Measurements from ENCODE around the gene NKAIN1. TPM values are rescaled to one million over a fixed set of nuclear protein-coding genes. Genes with fewer than 3 reads are reported as not detected.
A peak's percentile ranks its signal among the peaks of the same experiment; 100 is the strongest.
"Not testable (repeated sequence)": the region's sequence is repeated elsewhere in the genome, so short reads cannot be mapped to it uniquely, and the experiment has no call there.

Gene NKAIN1
- total RNA-seq, 1 donor from 2014 or later: 17.1 TPM

DNA sequence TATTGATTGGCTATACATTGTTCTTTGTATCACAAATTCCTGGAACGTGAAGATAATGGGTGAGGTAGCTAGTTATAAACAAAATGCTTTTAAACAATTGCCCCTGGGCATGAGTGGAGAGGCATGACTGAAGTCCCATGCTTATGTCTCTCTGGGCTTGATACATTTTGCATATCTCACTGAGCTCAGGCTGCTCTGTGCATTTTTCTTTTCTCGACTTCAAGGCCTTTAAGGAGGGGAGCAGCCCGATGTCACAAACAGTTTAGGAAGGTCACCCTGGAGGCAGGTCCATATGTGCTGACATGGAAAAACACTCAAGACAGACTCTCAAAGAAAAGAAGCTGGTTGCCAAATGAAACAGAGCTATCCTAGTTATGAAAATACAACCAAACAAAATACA lies 94.0 kb downstream of the NKAIN1 start:
- H3K36me3 Mint-ChIP-seq: no peaks in the 10 kb centered on the region
- H3K27me3 Mint-ChIP-seq: no peaks in the 10 kb centered on the region
- H3K27ac Mint-ChIP-seq: peak overlapping the region; percentile 63
- TF ChIP-seq, protein P1, sequence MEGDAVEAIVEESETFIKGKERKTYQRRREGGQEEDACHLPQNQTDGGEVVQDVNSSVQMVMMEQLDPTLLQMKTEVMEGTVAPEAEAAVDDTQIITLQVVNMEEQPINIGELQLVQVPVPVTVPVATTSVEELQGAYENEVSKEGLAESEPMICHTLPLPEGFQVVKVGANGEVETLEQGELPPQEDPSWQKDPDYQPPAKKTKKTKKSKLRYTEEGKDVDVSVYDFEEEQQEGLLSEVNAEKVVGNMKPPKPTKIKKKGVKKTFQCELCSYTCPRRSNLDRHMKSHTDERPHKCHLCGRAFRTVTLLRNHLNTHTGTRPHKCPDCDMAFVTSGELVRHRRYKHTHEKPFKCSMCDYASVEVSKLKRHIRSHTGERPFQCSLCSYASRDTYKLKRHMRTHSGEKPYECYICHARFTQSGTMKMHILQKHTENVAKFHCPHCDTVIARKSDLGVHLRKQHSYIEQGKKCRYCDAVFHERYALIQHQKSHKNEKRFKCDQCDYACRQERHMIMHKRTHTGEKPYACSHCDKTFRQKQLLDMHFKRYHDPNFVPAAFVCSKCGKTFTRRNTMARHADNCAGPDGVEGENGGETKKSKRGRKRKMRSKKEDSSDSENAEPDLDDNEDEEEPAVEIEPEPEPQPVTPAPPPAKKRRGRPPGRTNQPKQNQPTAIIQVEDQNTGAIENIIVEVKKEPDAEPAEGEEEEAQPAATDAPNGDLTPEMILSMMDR (conservative IDR thresholded peaks at IDR 0.05): no peak
- no peaks in the 10 kb centered on the region for H3K9me3 Mint-ChIP-seq
- H3K4me3 Mint-ChIP-seq: no peak overlapping the region
- H3K4me1 Mint-ChIP-seq (ENCODE audit: unreplicated experiment): peaks cover 5% of the 10 kb centered on the region
- no peak for DNase-seq (ENCODE audit: extremely low spot score, unreplicated experiment)

DNA sequence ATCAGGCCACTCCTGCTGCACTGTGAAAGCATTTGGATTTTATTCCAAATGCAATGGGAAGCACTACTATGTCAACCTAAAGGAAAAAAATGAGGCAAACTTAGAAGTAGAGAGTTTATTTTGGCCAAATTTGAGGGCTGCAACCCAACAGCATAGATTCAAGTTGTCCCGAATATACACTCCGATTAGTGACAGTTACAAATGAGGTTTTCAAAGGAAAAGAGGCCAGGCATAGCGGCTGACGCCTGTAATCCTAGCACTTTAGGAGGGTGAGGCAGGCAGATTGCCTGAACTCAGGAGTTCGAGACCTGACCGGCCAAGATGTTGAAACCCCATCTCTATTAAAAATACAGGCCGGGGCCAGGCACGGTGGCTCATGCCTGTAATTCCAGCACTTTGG lies 95.2 kb downstream of the NKAIN1 start:
- no peak for DNase-seq (ENCODE audit: extremely low spot score, unreplicated experiment)
- Mint-ChIP-seq H3K36me3 (no peaks in the 10 kb centered on the region), H3K4me3 (no peak overlapping the region), H3K27ac (no peak overlapping the region), H3K27me3 (no peaks in the 10 kb centered on the region), H3K9me3 (no peaks in the 10 kb centered on the region), H3K4me1 (ENCODE audit: unreplicated experiment) (peaks cover 5% of the 10 kb centered on the region)
- TF ChIP-seq, protein P1 (conservative IDR thresholded peaks at IDR 0.05): no peak

DNA sequence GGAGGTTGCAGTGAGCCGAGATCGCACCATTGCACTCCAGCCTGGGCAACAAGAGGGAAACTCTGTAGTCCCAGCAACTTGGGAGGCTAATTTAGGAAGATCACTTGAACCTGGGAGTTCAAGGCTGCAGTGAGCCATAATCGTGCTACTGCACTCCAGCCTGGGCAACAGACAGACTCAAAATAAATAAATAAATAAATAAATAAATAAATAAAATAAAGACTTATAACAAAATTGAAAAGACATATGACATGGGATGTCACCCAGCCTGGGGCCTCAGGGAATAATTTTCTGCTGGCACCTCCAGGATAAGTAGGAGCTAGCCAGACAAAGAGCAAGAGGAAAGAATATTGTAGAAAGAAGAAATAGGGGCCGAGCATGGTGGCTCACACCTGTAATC lies 96.2 kb downstream of the NKAIN1 start:
- no peak overlapping the region for H3K4me3 Mint-ChIP-seq
- H3K9me3 Mint-ChIP-seq: no peaks in the 10 kb centered on the region
- TF ChIP-seq, protein P1 (conservative IDR thresholded peaks at IDR 0.05): no peak
- no peaks in the 10 kb centered on the region for H3K36me3 Mint-ChIP-seq
- peaks cover 5% of the 10 kb centered on the region for H3K4me1 Mint-ChIP-seq (ENCODE audit: unreplicated experiment)
- no peaks in the 10 kb centered on the region for H3K27me3 Mint-ChIP-seq
- H3K27ac Mint-ChIP-seq: no peak overlapping the region
- no peak for DNase-seq (ENCODE audit: extremely low spot score, unreplicated experiment)

DNA sequence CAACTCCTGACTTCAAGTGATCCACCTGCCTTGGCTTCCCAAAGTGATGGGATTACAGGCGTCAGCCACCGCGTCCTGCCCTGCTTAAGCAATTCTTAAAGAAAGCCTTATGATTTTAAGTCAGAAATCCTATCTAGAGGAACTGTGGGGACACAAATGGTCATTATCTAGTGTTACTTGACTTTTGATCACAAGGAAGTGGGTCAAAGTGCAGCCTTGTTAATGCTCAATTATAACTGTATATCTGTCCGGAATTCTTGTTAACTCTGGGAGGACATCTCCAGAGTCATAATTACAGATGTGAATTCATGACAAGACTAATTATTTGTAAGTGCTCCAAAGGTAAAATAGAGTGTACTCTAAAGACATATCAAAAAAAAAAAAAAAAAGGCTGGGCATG lies 97.3 kb downstream of the NKAIN1 start:
- H3K27me3 Mint-ChIP-seq: no peaks in the 10 kb centered on the region
- H3K4me3 Mint-ChIP-seq: no peak overlapping the region
- H3K4me1 Mint-ChIP-seq (ENCODE audit: unreplicated experiment): peaks cover 5% of the 10 kb centered on the region
- H3K27ac Mint-ChIP-seq: no peak overlapping the region
- TF ChIP-seq, protein P1 (conservative IDR thresholded peaks at IDR 0.05): no peak
- no peaks in the 10 kb centered on the region for H3K9me3 Mint-ChIP-seq
- no peaks in the 10 kb centered on the region for H3K36me3 Mint-ChIP-seq
- no peak for DNase-seq (ENCODE audit: extremely low spot score, unreplicated experiment)

DNA sequence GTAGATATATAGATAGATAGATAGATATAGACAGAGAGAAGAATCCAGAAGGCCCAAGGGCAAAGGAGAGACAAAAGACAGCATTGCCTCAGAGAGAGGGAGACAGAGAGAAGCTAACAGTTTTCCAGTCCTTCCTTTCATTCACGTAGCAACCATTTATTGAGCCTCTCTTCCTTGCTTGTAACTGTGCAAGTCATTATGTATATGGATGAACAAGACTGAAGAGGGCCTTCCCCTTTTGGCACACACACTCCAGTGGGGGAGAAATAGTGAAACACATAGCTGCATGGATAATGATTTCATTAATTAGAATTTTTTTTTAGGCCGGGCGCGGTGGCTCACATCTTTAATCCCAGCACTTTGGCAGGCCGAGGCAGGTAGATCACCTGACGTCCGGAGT lies 99.4 kb downstream of the NKAIN1 start:
- Mint-ChIP-seq H3K36me3 (no peaks in the 10 kb centered on the region), H3K4me3 (no peak overlapping the region), H3K4me1 (ENCODE audit: unreplicated experiment) (no peaks in the 10 kb centered on the region), H3K27ac (no peak overlapping the region), H3K9me3 (no peaks in the 10 kb centered on the region), H3K27me3 (no peaks in the 10 kb centered on the region)
- DNase-seq (ENCODE audit: extremely low spot score, unreplicated experiment): no peak
- TF ChIP-seq, protein P1 (conservative IDR thresholded peaks at IDR 0.05): no peak

DNA sequence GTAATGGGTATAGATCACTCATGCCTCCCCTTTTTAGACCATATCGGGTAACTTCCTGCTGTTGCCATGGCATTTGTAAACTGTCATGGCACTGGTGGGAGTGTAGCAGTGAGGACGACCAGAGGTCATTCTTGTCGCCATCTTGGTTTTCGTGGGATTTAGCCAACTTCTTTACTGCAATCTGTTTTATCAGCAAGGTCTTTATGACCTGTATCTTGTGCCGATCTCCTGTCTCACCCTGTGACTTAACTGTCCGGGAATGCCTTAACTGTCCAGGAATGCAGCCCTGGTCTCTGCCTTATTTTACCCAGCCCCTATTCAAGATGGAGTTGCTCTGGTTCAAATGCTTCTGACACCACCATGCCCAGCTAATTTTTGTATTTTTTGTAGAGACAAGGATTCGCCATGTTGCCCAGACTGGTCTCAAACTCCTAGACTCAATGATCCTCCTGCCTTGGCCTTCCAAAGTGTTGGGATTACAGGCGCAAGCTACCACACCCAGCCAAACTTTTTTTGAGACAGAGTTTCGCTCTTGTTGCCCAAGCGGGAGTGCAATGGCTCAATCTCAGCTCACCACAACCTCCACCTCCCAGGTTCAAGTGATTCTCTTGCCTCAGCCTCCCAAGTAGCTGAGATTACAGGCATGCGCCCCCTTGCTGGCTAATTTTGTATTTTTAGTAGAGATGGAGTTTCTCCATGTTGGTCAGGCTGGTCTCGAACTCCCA lies 100.7 kb downstream of the NKAIN1 start:
- H3K36me3 Mint-ChIP-seq; H3K4me1 Mint-ChIP-seq (ENCODE audit: unreplicated experiment); DNase-seq (ENCODE audit: extremely low spot score, unreplicated experiment); H3K27me3 Mint-ChIP-seq; H3K4me3 Mint-ChIP-seq; H3K9me3 Mint-ChIP-seq: not testable (repeated sequence)
- peak overlapping the region; percentile 21 for H3K27ac Mint-ChIP-seq

DNA sequence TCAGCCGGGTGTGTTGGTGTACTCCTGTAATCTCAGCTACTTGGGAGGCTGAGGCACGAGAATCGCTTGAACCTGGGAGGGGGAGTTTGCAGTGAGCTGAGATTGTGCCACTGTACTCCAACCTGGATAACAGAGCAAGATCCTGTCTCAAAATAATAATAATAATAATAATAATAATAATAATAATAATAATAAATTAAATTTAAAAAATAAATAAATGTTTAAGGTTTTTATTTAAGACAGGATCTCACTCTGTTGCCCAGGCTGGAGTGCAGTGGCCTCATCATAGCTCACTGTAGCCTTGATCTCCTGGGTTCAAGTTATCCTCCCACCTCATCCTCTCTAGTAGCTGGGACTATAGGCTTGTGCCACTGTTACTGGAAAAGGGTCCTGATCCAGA lies 101.8 kb downstream of the NKAIN1 start:
- not testable (repeated sequence) for H3K27me3 Mint-ChIP-seq

More for the DNA sequence above, 101.8 kb downstream of the NKAIN1 start:
- H3K27ac Mint-ChIP-seq; H3K4me3 Mint-ChIP-seq; H3K36me3 Mint-ChIP-seq; H3K9me3 Mint-ChIP-seq; H3K4me1 Mint-ChIP-seq (ENCODE audit: unreplicated experiment); DNase-seq (ENCODE audit: extremely low spot score, unreplicated experiment): not testable (repeated sequence)

Data from type B pancreatic cell (in vitro differentiated cells).